ENCODE data around the gene NTRK3.

DNA sequence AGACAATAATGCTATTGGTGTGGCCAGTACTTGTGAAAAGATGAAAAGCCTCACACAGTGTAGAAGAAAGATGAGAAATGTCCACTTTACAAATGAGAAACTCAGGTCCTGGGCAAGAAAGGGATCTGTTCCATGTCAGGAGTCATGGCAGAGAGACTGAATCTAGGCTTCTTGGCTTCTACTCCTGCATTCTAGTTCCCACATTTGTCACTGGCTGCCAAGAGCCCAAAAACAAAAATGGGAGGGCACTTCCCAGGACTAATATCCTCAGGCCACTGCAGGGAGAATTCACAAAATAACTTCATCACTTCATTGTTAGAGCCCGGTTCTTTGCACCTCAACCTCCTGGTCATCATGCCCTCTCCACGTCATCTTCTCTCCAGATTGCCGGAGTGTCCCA is 337.5 kb downstream of the NTRK3 start:
- TF ChIP-seq, protein P1, sequence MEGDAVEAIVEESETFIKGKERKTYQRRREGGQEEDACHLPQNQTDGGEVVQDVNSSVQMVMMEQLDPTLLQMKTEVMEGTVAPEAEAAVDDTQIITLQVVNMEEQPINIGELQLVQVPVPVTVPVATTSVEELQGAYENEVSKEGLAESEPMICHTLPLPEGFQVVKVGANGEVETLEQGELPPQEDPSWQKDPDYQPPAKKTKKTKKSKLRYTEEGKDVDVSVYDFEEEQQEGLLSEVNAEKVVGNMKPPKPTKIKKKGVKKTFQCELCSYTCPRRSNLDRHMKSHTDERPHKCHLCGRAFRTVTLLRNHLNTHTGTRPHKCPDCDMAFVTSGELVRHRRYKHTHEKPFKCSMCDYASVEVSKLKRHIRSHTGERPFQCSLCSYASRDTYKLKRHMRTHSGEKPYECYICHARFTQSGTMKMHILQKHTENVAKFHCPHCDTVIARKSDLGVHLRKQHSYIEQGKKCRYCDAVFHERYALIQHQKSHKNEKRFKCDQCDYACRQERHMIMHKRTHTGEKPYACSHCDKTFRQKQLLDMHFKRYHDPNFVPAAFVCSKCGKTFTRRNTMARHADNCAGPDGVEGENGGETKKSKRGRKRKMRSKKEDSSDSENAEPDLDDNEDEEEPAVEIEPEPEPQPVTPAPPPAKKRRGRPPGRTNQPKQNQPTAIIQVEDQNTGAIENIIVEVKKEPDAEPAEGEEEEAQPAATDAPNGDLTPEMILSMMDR (conservative IDR thresholded peaks at IDR 0.05 in 1 of 2, IDR thresholded peaks at IDR 0.05 in 1 of 2; ENCODE audit: extremely low read depth in 1 of 2, insufficient read depth in 1 of 2, low read depth in 1 of 2, low read length in 2 of 2), result no peak
- TF ChIP-seq EZH2 (IDR thresholded peaks at IDR 0.05; ENCODE audit: borderline replicate concordance, low read length), result no peak
